GM23248 (cell line): Measurements from ENCODE around the gene ATM. TPM values are rescaled to one million over a fixed set of nuclear protein-coding genes. Genes with fewer than 3 reads are reported as not detected.

Experiments used
- DNase-seq: peaks from one replicate; pipeline ENCODE4 v3.0.0-alpha.2; 2015
- H2AFZ ChIP-seq: fragments of 200-600 bp; sonication (generic); 2 replicates; pipeline ENCODE4 v1.6.1; 2016; ENCODE audit warnings: antibody characterized with exemption
- H3F3A ChIP-seq: fragments of 200-600 bp; sonication (generic); 2 replicates; pipeline ENCODE4 v1.6.1; 2016; ENCODE audit warnings: mild to moderate bottlenecking, antibody characterized with exemption, mixed run types; ENCODE audit not compliant: insufficient read depth
- H3K27ac ChIP-seq: fragments of 200-600 bp; sonication (generic); 2 replicates; pipeline ENCODE4 v1.5.1; 2016; ENCODE audit warnings: mild to moderate bottlenecking
- H3K27me3 ChIP-seq: fragments of 200-600 bp; sonication (generic); replicated peaks from 2 replicates; pipeline ENCODE4 v1.6.1; 2016; ENCODE audit warnings: mild to moderate bottlenecking; ENCODE audit not compliant: insufficient read depth
- H3K36me3 ChIP-seq: fragments of 200-600 bp; sonication (generic); 2 replicates; pipeline ENCODE4 v1.6.1; 2016; ENCODE audit warnings: low read depth, mild to moderate bottlenecking
- H3K4me1 ChIP-seq: fragments of 200-600 bp; sonication (generic); 2 replicates; pipeline ENCODE4 v1.6.1; 2016; ENCODE audit warnings: mild to moderate bottlenecking; ENCODE audit not compliant: insufficient read depth
- H3K4me2 ChIP-seq: fragments of 200-600 bp; sonication (generic); one replicate; pipeline ENCODE4 v1.6.1; 2016; ENCODE audit warnings: mild to moderate bottlenecking; ENCODE audit not compliant: unreplicated experiment
- H3K4me3 ChIP-seq: fragments of 200-600 bp; sonication (generic); 2 replicates; pipeline ENCODE4 v1.5.1; 2016; ENCODE audit warnings: mild to moderate bottlenecking
- H3K79me2 ChIP-seq: fragments of 200-600 bp; sonication (generic); 2 replicates; pipeline ENCODE4 v1.6.1; 2016; ENCODE audit warnings: mild to moderate bottlenecking; ENCODE audit not compliant: insufficient read depth
- H3K9ac ChIP-seq: fragments of 200-600 bp; sonication (generic); 2 replicates; pipeline ENCODE4 v1.6.1; 2016; ENCODE audit warnings: mild to moderate bottlenecking
- H3K9me2 ChIP-seq: fragments of 200-600 bp; sonication (generic); 2 replicates; pipeline ENCODE4 v1.6.1; 2016; ENCODE audit warnings: mixed run types, mild to moderate bottlenecking, moderate library complexity; ENCODE audit not compliant: insufficient read depth
- H3K9me3 ChIP-seq: fragments of 200-600 bp; sonication (generic); one replicate; pipeline ENCODE4 v1.6.1; 2017; ENCODE audit warnings: low read depth
- H4K20me1 ChIP-seq: fragments of 200-600 bp; sonication (generic); 2 replicates; pipeline ENCODE4 v1.6.0; 2016; ENCODE audit not compliant: insufficient read depth
- EZH2 ChIP-seq: fragments of 200-600 bp; sonication (generic); IDR thresholded peaks from 2 replicates; pipeline ENCODE4 v1.6.1; 2018; ENCODE audit warnings: antibody characterized with exemption, mild to moderate bottlenecking; ENCODE audit not compliant: insufficient read depth, poor library complexity, severe bottlenecking
- EZH2phosphoT487 ChIP-seq: fragments of 200-600 bp; sonication (generic); IDR thresholded peaks from 2 replicates; pipeline ENCODE4 v1.6.1; 2018; ENCODE audit warnings: antibody characterized with exemption, moderate library complexity, mild to moderate bottlenecking, low read depth; ENCODE audit not compliant: insufficient read depth
- WGBS, 2 experiments: methylation state at CpG; one replicate each; pipeline ENCODE4 v1.1.6; 2015 to 2017; ENCODE audit warnings: low lambda C conversion rate in 2 of 2, low coverage in 1 of 2; ENCODE audit errors: missing lambda C conversion rate in 2 of 2; 5-methylcytosine and 5-hydroxymethylcytosine counted together
- in situ Hi-C: fragments of 300-500 bp; cut with MboI; formaldehyde crosslinking; loops from 2 replicates; pipeline ENCODE4 v1.15.0; 2020
- polyA plus RNA-seq: library from polyadenylated mRNA; unstranded; fragments of >200 nt; fragmentation: Nextera tagmentation; extraction: Ambion mirVana; gene quantifications from 2 replicates; pipeline ENCODE4 v1.2.1, GENCODE V29; 2016
- total RNA-seq: library from RNA; depleted of rRNA; stranded (reverse); fragments of >200 nt; shearing (Covaris generic); gene quantifications from 2 replicates; pipeline ENCODE4 v1.2.3, GENCODE V29; 2014

Gene ATM
- total and polyA plus RNA-seq, 2 experiments from 2014 or later, result 16.5 to 69.2 TPM

DNA sequence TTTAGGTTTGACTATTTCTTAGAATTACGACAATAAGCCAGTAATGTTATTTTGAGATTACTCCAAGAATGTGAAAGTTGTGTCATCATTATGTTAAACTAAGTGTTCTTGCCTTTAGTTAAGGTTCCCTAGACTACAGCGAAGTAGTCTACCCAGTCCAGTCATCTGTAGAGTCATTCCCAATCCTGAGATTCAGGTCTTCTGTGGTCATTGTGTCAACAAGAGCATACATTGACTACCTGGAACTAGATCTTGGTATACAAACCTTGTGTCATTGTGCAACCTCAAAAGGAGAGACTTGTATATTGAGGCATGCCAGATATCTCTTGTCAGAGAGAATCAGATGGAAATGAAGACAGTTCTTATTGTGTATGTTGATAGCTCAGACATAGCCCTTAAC is 115.9 kb downstream of the ATM start:
- H3K9me3 ChIP-seq, result no peaks in the 10 kb centered on the region
- no peak overlapping the region for H3K27ac ChIP-seq
- no peaks in the 10 kb centered on the region for H3K9me2 ChIP-seq
- no peak overlapping the region for H3K9ac ChIP-seq
- TF ChIP-seq EZH2 (no peak), EZH2phosphoT487 (no peak)
- no peaks in the 10 kb centered on the region for H3F3A ChIP-seq
- no peaks in the 10 kb centered on the region for H3K27me3 ChIP-seq
- H3K4me1 ChIP-seq, result no peaks in the 10 kb centered on the region
- DNase-seq, result no peak
- H3K4me2 ChIP-seq, result no peak overlapping the region
- no peak overlapping the region for H3K4me3 ChIP-seq
- H2AFZ ChIP-seq, result no peak overlapping the region
- 97% methylated on average over 2 of the region's 2 CpGs for WGBS, 2 experiments
- peaks cover 37% of the 10 kb centered on the region for H3K36me3 ChIP-seq
- in situ Hi-C loops, result loop anchor here (25.0 kb wide), 1 partner anchor 299 kb away; no protein-coding TSS in a partner anchor
- H3K79me2 ChIP-seq, result no peaks in the 10 kb centered on the region
- H4K20me1 ChIP-seq, result no peaks in the 10 kb centered on the region

- H3K4me3 ChIP-seq, result no peak overlapping the region
- H3K9me2 ChIP-seq, result no peaks in the 10 kb centered on the region
- no peak for TF ChIP-seq EZH2
- in situ Hi-C loops, result loop anchor here (25.0 kb wide), 1 partner anchor 296 kb away; no protein-coding TSS in a partner anchor
- H3K79me2 ChIP-seq, result no peaks in the 10 kb centered on the region
- no peaks in the 10 kb centered on the region for H4K20me1 ChIP-seq
- DNase-seq, result no peak
- H3K4me1 ChIP-seq, result no peaks in the 10 kb centered on the region
- no peak overlapping the region for H3K27ac ChIP-seq
- no peak overlapping the region for H2AFZ ChIP-seq
- H3K9ac ChIP-seq, result no peak overlapping the region
- H3K36me3 ChIP-seq, result peaks cover 19% of the 10 kb centered on the region
- no peaks in the 10 kb centered on the region for H3K9me3 ChIP-seq
- H3K4me2 ChIP-seq, result no peak overlapping the region
- H3F3A ChIP-seq, result no peaks in the 10 kb centered on the region
- no peaks in the 10 kb centered on the region for H3K27me3 ChIP-seq
- WGBS, 2 experiments, result 95 to 100% methylated on average over 1 of the region's 1 CpG
Observed at GRCh38 chr11:108340973-108341372, 118.1 kb downstream of the ATM start.

GRCh38 chr11:108341654-108342053 is 118.8 kb downstream of the ATM start:
- Histone ChIP-seq H3K9ac (no peak overlapping the region), H4K20me1 (no peaks in the 10 kb centered on the region), H2AFZ (no peak overlapping the region), H3K27me3 (no peaks in the 10 kb centered on the region), H3K9me2 (no peaks in the 10 kb centered on the region), H3F3A (no peaks in the 10 kb centered on the region), H3K4me1 (no peaks in the 10 kb centered on the region), H3K4me3 (no peak overlapping the region), H3K36me3 (peaks cover 18% of the 10 kb centered on the region; the same call in 1 of the 2 replicates), H3K9me3 (no peaks in the 10 kb centered on the region), H3K4me2 (no peak overlapping the region), H3K27ac (no peak overlapping the region), H3K79me2 (no peaks in the 10 kb centered on the region)
- 89 to 92% methylated on average over 4 of the region's 4 CpGs for WGBS, 2 experiments
- in situ Hi-C loops, result loop anchor here (25.0 kb wide), 1 partner anchor 296 kb away; no protein-coding TSS in a partner anchor
- TF ChIP-seq EZH2phosphoT487 (no peak), EZH2 (no peak)
- DNase-seq, result no peak

GRCh38 chr11:108343714-108344113 is 120.8 kb downstream of the ATM start:
- WGBS, 2 experiments, result 97 to 100% methylated on average over 2 of the region's 2 CpGs
- in situ Hi-C loops, result loop anchor here (25.0 kb wide), 1 partner anchor 294 kb away; no protein-coding TSS in a partner anchor
- no peak overlapping the region for H3K27ac ChIP-seq

More at GRCh38 chr11:108343714-108344113, 120.8 kb downstream of the ATM start:
- H3K36me3 ChIP-seq, result peaks cover 14% of the 10 kb centered on the region
- DNase-seq, result no peak
- no peaks in the 10 kb centered on the region for H3K9me3 ChIP-seq
- H3K4me2 ChIP-seq, result no peak overlapping the region
- H3K4me1 ChIP-seq, result no peaks in the 10 kb centered on the region
- no peaks in the 10 kb centered on the region for H3K9me2 ChIP-seq
- H3K9ac ChIP-seq, result no peak overlapping the region
- H3K79me2 ChIP-seq, result no peaks in the 10 kb centered on the region
- H2AFZ ChIP-seq, result no peak overlapping the region
- no peak for TF ChIP-seq EZH2
- TF ChIP-seq EZH2phosphoT487, result no peak
- H3K4me3 ChIP-seq, result no peak overlapping the region
- H3K27me3 ChIP-seq, result no peaks in the 10 kb centered on the region
- no peaks in the 10 kb centered on the region for H3F3A ChIP-seq
- no peaks in the 10 kb centered on the region for H4K20me1 ChIP-seq
